GM21723 (cell line): Measurements from ENCODE around the gene MAGI3.

Experiments
- ATAC-seq: cut with Tn5 transposase; IDR thresholded peaks from one replicate; pipeline ENCODE4 v1.9.1; 2021; ENCODE audit warnings: mild to moderate bottlenecking, moderate library complexity; ENCODE audit not compliant: unreplicated experiment

Gene MAGI3

DNA sequence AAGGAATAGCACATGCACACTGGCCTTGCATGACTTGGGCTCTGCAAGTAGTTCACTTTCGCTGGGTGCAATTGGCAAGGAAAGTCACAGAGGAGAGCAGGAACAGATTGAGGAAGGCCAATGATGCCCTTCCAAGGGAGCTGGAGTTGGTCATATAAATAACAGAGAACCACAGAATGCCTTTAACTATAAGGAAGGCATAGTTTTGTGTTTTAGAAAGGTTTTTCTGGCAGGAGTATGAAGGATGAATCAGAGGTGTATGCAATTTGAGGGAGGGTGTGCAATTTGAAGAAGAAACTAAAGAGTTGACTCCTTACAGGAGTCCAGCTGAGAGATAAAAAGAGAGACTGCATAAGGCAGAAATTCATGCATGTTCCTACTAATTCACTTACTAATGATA is 256.8 kb downstream of the MAGI3 start:
- no peak for ATAC-seq

DNA sequence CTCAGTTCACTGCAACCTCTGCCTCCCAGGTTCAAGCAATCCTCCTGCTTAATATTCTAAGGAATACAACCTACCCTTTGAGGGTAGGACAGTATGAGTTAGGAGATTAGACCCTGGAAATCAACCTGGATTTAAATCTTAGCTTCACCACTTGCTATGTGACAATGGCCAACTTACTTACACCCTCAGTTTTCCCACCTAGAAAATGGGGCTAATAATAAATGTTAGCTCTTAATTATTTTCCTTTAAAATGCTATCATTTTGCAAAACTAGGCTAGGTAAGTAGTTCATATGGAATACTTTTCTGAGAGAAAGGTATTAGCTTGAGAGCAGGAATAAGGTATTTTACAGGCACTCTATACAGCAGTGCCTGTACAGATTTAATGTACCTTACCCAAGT is 258.2 kb downstream of the MAGI3 start:
- no peak for ATAC-seq

- no peak for ATAC-seq
These were observed 262.5 kb downstream of the MAGI3 start for GRCh38 chr1:113652771-113653170.

- no peak for ATAC-seq
These were observed 263.4 kb downstream of the MAGI3 start for GRCh38 chr1:113653741-113654140.

DNA sequence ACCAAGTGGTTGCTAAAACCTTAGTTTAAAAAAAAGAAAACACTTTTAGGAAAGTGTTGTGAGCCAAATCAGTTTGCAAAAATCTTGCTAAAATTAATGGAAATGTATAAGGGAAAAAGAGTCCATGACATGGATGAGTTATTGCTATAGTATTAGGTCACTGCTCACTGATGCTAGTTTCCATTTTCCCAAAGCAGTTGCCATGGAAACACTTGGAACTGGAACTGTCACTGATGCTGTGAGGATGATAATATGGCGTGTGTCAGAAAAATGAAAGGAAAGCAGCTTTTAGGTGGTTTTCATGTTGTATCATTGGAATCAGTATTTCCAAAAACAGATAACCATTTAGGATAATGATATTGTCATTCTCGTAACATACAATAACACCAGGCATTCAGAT is 264.6 kb downstream of the MAGI3 start:
- no peak for ATAC-seq

DNA sequence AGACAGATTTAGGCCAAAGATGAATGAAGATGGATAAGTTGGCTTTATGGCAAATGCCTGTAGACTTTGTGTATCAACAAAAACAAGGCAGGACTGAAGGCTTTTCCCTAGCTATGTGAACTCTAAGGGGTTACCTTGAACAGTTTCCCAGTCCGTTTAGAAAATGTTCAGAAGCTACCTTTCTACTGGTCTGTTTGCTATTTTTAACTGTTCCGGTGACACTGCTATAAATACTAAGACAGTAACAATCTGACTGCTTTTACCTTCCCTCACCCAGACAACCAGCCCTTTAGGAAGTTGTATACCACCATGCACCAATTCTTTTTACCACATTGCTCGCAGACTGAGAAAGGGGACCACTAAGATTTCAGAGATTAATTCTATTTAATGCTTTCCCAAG is 266.8 kb downstream of the MAGI3 start:
- ATAC-seq: no peak

DNA sequence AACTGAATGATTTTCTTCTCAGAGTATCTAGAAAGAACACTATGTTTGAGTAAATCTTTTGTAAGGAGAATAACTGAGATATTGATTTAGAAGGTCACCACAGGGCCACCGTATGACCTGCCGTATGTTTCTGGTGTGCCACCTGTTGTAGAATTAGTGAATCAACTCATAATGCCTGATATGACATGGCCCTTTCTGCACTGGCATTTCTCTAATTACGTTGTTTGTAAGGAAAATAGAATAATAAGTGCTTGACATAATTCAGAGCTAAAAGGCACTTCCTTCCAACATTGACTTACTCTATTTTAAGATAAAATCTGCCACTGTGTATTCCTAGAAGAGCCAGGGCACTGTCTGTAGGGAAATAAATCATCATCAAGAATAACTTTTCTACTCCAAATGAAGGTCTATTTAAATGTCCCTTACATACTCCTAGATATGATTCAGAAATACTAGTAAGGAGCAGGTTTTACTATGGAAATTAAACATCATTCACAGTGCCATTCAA is 267.3 kb downstream of the MAGI3 start:
- no peak for ATAC-seq

- ATAC-seq: no peak
These were observed 268.7 kb downstream of the MAGI3 start for GRCh38 chr1:113659035-113659434.

DNA sequence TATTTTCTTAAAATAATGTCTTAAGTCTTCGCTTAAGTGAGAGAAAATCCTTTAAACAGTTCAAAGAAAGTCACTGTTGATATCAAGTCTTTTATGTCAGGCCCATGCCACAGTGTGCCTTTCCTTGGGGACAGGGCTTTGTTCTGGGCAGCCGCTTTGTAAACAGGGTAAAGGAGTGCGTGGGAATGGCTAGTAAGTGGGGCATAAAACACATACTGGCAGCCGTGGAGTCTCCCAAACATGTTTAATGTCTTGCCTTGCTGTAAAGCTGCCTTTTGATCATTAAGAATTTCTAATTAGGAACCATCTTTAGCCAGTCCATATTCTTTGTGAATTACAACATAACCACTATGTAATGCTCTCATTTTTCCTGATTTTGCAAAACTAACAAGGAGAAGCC is 269.2 kb downstream of the MAGI3 start:
- ATAC-seq: no peak

DNA sequence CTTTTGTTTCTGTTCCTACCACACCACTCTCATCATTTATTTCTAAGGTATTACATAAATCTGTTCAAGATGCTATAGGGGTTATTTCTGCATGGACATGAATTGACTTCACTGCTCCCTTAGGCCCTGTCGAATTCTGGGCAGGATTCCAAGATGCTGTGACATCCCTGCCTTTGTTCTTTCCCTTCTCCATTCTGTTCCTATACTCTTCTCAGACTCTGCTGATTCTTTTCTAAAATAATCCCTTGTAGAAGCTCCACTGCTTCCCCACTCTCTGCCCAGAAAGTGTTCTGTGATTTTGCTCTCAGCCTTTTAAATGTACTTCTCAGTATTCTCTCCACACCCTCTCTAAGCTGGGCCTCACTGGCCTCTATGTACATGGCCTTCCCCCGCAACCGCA is 269.8 kb downstream of the MAGI3 start:
- no peak for ATAC-seq

DNA sequence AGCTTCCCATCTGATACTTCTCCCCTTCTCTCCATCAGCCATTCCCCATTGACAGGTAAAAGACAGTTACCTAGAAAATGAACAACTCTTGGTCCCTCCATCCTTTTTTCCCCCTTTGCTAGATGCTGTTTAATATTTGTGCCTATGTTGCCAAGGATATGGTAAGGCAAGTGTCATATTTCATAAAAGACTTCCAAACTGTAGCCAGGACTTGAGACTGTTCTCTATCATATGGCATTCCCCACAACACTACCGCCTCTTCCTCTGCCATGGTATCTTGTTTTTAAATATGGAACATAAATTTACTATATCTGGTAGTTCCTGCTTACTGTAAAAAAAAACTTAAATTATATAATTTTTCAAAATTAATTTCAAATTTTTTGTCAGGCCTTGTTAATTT is 271.8 kb downstream of the MAGI3 start:
- no peak for ATAC-seq

DNA sequence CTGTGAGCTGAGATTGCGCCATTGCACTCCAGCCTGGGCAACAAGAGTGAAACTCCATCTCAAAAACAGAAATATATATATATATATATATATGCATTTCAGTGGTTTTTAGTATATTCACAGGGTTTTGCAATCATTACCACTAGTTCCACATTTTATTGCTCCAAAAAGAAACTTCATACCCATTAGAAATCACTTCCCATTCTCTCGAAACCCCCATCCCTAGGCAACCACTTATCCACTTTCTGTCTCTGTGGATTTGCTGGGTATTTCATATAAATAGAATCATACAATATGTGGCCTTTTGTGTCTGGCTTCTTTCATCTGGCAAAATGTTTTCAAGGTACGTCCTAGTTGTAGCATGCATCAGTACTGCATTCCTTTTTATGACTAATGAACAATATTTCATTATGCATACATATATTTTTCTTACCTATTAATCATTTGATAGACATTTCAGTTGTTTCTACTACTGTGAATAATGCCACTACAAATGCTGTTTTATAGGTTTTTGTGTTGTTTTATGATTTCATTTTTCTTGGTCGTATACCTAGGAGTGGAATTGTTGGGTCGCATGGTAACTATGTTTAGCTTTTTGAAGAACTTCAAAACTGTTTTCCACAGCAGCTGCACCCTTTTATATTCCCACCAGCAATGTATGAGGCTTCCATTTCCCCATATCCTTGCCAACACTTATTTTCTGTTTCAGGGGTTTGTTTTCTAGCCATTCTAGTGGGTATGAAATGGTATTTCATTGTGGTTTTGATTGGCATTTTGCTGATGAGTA is 273.0 kb downstream of the MAGI3 start:
- no peak for ATAC-seq

DNA sequence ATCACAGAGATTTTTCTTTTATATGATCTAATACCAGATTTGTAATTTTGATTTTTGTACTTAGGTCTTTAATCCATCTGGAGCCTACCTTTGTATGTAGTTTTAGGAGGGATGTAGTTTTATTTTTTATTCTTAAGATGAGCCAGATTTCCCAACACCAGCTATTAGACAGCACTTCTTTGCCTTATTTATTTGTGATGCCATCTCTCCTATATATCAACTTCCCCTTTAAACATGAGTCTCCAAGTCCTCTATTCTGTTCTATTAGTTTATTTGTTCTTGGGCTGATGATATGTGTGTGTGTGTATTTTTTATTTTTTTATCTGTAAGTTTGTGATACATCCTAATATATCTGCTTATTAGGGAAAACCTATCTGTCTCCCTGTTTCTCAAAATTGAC is 274.8 kb downstream of the MAGI3 start:
- ATAC-seq: no peak

DNA sequence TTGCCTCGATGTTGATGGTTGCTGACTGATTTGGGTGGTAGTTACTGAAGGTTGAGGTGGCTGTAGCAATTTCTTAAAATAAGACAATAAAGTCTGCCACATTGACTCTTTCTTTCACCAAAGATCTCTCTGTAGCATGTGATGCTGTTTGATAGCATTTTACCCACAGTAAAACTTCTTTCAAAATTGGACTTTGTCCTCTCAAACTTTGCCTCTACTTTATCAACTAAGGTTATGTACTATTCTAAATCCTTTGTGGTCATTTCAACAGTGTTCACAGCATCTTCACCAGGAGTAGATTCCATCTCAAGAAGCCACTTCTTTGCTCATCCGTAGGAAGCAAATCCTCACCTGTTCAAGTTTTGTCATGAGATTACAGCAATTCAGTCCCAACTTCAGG is 275.8 kb downstream of the MAGI3 start:
- no peak for ATAC-seq

DNA sequence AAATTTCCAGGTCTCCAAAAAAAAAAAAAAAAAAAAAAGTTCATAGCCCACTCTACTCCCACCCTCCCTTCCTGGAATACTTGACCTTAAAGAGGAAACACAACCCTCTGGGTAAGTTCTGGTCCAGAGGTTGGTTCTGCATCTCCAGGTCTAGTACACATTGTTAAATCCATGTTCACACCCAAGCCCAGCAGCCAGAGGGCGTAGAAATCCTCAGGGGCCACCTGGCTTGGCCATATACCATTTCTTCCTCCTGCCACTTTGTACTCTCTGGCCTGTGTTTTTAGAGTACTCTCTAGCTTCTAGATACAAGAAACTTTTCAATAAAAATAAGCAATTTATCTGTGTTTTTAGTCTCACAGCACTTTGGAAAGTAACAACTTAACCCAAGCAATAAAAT is 279.7 kb downstream of the MAGI3 start:
- no peak for ATAC-seq

- no peak for ATAC-seq
These were observed 280.3 kb downstream of the MAGI3 start for GRCh38 chr1:113670650-113671049.

DNA sequence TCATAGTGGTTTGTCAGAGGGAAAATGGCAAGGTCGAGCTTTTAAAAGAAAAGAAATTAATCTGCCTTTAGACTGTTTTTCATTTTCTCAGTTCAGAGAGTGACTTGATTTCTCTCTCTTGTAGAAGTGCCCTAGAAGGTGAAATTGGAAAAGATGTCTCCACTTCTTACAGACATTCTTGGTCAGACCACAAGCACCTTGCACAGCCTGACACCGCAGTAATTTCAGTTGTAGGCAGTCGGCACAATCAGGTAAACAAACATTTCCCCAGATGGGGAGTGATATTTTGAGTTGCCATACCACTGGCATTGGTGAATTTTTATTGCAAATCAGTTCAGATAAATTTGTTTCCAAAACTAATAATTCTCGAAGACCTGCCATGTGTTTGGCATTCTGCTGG is 282.2 kb downstream of the MAGI3 start:
- no peak for ATAC-seq

- ATAC-seq: no peak
These were observed 284.3 kb downstream of the MAGI3 start for GRCh38 chr1:113674591-113674990.

- no peak for ATAC-seq
These were observed 285.0 kb downstream of the MAGI3 start for GRCh38 chr1:113675302-113675701.

- no peak for ATAC-seq
These were observed 286.2 kb downstream of the MAGI3 start for GRCh38 chr1:113676524-113676923.

- ATAC-seq: no peak
These were observed 287.2 kb downstream of the MAGI3 start for GRCh38 chr1:113677250-113678158.

DNA sequence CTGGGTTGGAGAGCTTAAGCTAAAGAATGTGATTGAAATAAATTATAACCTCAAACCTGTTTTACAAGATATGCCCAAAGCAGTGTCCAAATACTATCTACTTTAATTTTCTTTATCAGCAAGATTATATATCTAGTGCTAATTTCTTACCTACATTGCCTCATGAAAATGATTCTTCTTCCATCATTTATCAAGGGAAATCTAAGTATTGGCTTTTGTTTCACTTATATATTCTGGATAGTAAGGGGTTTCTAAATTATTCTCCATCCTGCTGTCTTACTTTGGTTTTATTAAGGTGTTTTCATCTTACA is 287.8 kb downstream of the MAGI3 start:
- ATAC-seq: no peak
